ENCODE data around the gene KRT75. TPM values are rescaled to one million over a fixed set of nuclear protein-coding genes. Genes with fewer than 3 reads are reported as not detected.
"Not testable (repeated sequence)": the region's sequence is repeated elsewhere in the genome, so short reads cannot be mapped to it uniquely, and the experiment has no call there.

KRT75 gene
- total RNA-seq, 2 donors from 2014 or later = not detected

DNA sequence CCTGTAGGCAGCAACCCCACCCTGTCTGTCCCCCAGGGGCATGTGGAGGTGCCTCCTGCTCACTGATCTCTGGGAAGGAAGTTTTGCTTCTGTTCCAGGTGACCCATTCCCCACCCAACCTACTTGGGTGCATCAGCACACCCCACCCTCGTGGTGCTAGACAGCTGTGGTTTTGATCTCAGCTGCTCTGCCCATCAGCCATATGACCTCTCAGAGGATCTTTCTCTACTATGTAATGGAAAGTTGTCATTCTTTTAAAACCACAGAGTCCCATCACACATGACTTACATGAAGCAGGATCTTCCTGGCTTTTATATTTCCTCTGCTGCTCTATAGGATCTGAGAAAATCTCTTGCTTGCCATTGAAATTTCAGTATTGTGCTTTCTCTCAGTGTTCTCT is 14.5 kb downstream of the KRT75 start:
- H3K27me3 Mint-ChIP-seq = peaks cover 52% of the 10 kb centered on the region
- H3K4me3 Mint-ChIP-seq = no peak overlapping the region
- H3K9me3 ChIP-seq (ENCODE audit: control insufficient read depth, low read length, poor library complexity, severe bottlenecking) = no peaks in the 10 kb centered on the region
- H3K4me1 Mint-ChIP-seq = no peaks in the 10 kb centered on the region
- no peak overlapping the region for H3K27ac Mint-ChIP-seq
- H3K36me3 Mint-ChIP-seq (ENCODE audit: low read depth) = peaks cover 2% of the 10 kb centered on the region
- ATAC-seq = no peak
- DNase-seq = no peak

DNA sequence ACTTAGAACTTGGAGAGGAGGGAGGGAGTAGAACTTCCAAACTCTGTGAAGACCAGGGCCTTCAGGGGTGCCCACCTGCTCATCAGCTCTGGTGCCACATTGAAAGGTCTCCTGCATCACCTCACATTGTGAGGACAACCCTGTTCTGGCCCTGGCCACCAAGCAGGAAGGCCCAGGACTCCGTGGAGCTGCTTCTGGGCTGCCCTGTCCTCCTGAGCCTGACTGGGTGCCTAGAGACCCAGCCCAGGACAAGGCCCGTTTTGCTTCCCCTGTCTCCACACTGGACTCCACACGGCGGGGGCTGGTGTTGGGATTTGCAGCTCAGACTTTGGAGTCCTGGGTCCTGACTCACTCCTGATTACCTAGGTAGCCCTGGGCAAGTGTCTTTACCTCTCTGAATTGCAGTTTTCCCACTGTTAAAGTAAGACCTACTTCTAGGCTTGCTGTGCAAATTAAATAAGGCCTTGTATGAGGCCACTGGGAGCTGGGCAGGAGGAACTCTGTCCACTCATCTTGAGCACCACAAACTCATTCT is 15.5 kb downstream of the KRT75 start:
- H3K4me3 Mint-ChIP-seq = no peak overlapping the region
- peaks cover 46% of the 10 kb centered on the region for H3K27me3 Mint-ChIP-seq
- no peak for ATAC-seq
- H3K4me1 Mint-ChIP-seq = no peaks in the 10 kb centered on the region
- no peak overlapping the region for H3K27ac Mint-ChIP-seq
- no peaks in the 10 kb centered on the region for H3K9me3 ChIP-seq (ENCODE audit: control insufficient read depth, low read length, poor library complexity, severe bottlenecking)
- peaks cover 2% of the 10 kb centered on the region for H3K36me3 Mint-ChIP-seq (ENCODE audit: low read depth)
- DNase-seq = no peak

DNA sequence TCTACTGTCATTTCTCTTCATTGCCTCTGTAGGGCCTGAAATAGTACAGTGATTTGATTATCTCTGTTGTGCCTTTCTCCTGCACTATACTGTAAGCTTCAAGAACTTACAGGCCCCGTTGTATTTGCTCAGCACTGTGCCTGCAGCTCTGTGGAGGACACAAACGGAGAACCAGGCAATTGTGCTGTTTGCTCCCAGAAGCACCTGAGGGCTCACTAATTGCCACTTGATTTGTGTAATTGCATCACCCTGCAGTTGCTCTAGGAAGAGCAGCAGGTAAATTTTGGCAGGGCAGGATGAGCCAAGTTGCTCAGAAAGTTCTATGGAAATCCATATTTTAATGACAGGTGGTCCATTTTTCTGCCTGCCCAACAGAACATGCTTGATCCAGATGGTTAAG is 16.4 kb downstream of the KRT75 start:
- Mint-ChIP-seq H3K27ac (no peak overlapping the region), H3K27me3 (peaks cover 45% of the 10 kb centered on the region), H3K4me1 (peaks cover 2% of the 10 kb centered on the region), H3K36me3 (ENCODE audit: low read depth) (peaks cover 2% of the 10 kb centered on the region), H3K4me3 (no peak overlapping the region)
- no peak for ATAC-seq
- DNase-seq = no peak
- no peaks in the 10 kb centered on the region for H3K9me3 ChIP-seq (ENCODE audit: control insufficient read depth, low read length, poor library complexity, severe bottlenecking)

DNA sequence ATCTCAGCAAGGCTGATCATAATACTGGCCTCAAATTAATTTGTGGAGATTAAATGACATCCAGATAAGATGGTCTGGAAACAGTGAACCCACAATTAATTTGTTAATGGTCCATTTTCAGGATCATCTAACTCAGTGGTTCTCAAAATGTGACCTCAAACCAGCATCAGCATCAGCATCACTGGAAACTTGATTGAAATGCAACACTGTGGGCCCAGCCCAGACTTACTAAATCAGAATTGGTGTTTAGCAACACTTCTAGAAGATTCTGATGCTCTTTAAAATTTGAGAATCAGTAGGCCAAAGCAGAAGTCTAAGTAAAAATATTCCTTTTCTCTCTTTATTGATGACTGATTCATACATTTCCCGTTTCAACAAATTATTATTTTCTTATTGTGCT is 17.4 kb downstream of the KRT75 start:
- H3K27me3 Mint-ChIP-seq = peaks cover 39% of the 10 kb centered on the region

DNA sequence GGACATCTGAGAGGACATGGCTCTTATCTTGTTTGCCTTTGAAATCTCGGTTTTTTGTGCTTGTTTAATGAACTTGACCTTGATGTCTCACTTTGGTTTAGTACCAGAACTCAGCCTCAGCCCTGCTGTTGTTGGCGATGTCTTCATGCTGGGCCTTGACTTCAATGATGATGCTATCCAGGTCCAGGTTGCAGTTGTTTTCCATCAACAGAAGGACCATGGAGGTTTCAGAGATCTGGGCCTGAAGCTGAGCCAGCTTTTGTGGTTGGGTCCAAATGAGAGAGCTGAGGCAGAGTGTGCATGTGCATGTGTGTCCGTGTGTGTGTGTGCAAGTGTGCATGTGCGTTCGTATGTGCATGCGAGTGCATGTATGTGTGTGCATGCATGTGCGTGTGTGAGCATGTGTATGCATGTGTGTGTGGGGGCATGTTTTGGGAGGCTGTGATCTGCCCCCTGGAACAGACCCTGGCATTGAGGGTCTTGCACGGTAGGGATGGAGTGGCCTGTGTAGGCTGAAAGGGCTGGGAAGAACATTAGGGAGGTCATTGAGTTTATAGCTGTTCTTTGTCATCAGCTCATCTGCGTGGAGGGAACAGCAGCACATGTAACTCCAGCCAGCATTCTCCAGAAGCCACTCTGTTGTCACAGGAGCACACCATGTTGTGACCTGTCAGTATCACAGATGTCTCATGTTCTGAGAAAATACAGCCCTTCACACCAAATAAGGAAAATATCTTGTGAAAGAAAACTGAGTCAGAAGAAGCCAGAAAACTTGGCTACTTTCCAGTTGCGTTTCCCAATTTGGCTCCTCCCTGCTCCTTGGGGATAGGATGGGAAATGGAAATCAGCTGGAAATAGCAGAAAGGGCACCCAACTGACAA is 18.1 kb downstream of the KRT75 start:
- H3K9me3 ChIP-seq (ENCODE audit: control insufficient read depth, low read length, poor library complexity, severe bottlenecking) = no peaks in the 10 kb centered on the region
- Mint-ChIP-seq H3K36me3 (ENCODE audit: low read depth) (peaks cover 2% of the 10 kb centered on the region), H3K4me1 (peaks cover 2% of the 10 kb centered on the region), H3K27me3 (peaks cover 38% of the 10 kb centered on the region), H3K4me3 (no peak overlapping the region), H3K27ac (no peak overlapping the region)
- no peak for ATAC-seq
- no peak for DNase-seq

More for the DNA sequence above, 17.4 kb downstream of the KRT75 start:
- no peak overlapping the region for H3K4me3 Mint-ChIP-seq
- H3K4me1 Mint-ChIP-seq = peaks cover 2% of the 10 kb centered on the region
- no peak overlapping the region for H3K27ac Mint-ChIP-seq
- DNase-seq = no peak
- no peaks in the 10 kb centered on the region for H3K9me3 ChIP-seq (ENCODE audit: control insufficient read depth, low read length, poor library complexity, severe bottlenecking)
- peaks cover 2% of the 10 kb centered on the region for H3K36me3 Mint-ChIP-seq (ENCODE audit: low read depth)
- ATAC-seq = no peak

DNA sequence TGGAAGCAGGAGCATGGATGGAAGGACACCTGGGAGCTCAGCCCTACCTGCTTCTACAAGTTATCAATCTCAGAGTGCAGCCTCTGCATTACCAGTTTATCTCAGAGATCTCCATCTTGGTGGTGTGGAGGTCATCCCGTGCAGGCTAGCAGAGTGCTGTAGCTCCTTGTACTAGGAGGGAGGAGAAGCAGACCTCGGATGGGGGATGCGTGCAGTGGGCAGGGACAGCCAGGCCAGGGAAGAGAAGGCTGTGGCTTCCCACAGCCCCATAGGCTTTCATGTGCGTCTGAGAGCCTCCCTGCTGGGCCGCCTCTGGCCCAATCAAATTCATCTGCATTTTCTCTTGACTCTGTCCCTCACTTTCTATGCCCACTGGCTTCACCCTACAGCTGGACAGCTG is 19.2 kb downstream of the KRT75 start:
- ATAC-seq = no peak
- no peak overlapping the region for H3K4me3 Mint-ChIP-seq
- peaks cover 2% of the 10 kb centered on the region for H3K4me1 Mint-ChIP-seq
- H3K9me3 ChIP-seq (ENCODE audit: control insufficient read depth, low read length, poor library complexity, severe bottlenecking) = no peaks in the 10 kb centered on the region
- peaks cover 35% of the 10 kb centered on the region for H3K27me3 Mint-ChIP-seq
- H3K36me3 Mint-ChIP-seq (ENCODE audit: low read depth) = peaks cover under 1% of the 10 kb centered on the region
- no peak overlapping the region for H3K27ac Mint-ChIP-seq
- DNase-seq = no peak

DNA sequence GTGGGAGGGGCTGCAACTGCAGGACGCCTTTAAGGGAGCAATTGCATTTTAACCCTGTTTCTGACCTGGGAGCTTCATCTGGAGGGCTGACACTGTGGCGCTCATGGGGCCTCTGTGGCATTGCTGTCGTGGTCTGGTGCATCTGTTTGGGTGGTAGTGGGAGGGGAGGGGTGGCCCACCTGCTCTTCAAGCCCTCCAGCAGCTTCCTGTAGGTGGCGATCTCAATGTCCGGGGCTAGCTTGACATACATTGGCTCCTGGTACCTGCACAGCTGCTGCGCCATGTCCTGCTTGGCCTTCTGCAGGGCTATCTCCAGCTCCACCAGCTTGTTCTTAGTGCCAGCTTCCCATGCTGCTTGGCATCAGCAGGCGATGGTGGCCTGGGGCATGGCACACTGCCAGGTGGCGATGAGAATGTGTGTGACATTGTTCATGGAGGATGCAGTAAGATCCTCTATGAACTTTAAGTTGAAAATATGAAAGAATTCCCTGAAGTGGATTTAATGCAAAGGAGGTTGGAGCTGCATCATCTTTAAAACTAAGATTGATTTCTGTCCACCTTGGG is 20.3 kb downstream of the KRT75 start:
- peaks cover 2% of the 10 kb centered on the region for H3K4me1 Mint-ChIP-seq
- no peak overlapping the region for H3K4me3 Mint-ChIP-seq
- no peak overlapping the region for H3K27ac Mint-ChIP-seq
- no peaks in the 10 kb centered on the region for H3K36me3 Mint-ChIP-seq (ENCODE audit: low read depth)
- ATAC-seq (no peak), DNase-seq (no peak)
- no peaks in the 10 kb centered on the region for H3K9me3 ChIP-seq (ENCODE audit: control insufficient read depth, low read length, poor library complexity, severe bottlenecking)
- peaks cover 34% of the 10 kb centered on the region for H3K27me3 Mint-ChIP-seq

DNA sequence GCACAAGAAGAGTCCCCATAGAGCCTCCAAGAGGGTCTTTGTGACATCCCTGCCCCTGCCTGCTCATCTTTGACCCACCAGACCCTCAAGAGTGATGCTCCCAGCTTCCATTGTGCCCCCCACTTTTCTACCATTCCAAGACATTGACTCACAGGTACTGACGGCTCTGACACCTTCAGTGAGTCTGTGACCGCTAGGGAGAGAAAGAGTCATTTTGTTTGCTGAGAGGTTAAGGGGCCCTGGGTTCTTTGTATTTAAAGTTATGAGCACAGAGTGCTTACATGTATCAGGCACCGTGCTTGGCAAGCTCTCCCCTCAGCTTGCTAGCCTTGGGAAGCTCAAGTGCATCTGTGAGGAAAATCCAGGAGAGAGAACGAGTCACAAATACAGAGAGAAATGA is 21.0 kb downstream of the KRT75 start:
- H3K9me3 ChIP-seq (ENCODE audit: control insufficient read depth, low read length, poor library complexity, severe bottlenecking) = no peaks in the 10 kb centered on the region
- no peak for DNase-seq
- no peak overlapping the region for H3K27ac Mint-ChIP-seq
- H3K27me3 Mint-ChIP-seq = peaks cover 38% of the 10 kb centered on the region
- H3K36me3 Mint-ChIP-seq (ENCODE audit: low read depth) = peaks cover 2% of the 10 kb centered on the region
- no peak overlapping the region for H3K4me3 Mint-ChIP-seq
- no peak for ATAC-seq
- peaks cover 2% of the 10 kb centered on the region for H3K4me1 Mint-ChIP-seq

DNA sequence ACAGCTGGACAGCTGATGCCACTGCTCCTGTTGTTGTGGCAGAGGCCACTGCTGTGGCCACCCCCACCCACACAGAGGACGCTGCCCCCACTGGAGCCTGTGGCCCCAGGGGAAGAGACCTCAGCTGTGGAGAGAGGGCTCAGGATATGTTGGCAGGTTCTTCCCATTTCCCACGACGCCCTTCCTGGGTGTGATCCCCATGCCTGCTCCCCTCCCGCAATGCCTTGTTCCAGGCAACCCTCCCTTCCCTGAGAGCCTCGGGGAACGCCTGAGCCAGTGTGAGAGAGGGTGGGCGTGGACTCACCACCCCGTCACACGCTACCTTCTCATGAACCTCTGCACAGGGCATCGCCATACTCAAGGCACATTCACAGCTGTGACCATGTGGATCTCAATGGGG is 22.4 kb downstream of the KRT75 start:
- ATAC-seq (no peak), DNase-seq (no peak)
- H3K36me3 Mint-ChIP-seq (ENCODE audit: low read depth) = peaks cover 2% of the 10 kb centered on the region
- no peak overlapping the region for H3K27ac Mint-ChIP-seq
- peaks cover 47% of the 10 kb centered on the region for H3K27me3 Mint-ChIP-seq
- no peaks in the 10 kb centered on the region for H3K9me3 ChIP-seq (ENCODE audit: control insufficient read depth, low read length, poor library complexity, severe bottlenecking)
- no peak overlapping the region for H3K4me3 Mint-ChIP-seq
- peaks cover 2% of the 10 kb centered on the region for H3K4me1 Mint-ChIP-seq

DNA sequence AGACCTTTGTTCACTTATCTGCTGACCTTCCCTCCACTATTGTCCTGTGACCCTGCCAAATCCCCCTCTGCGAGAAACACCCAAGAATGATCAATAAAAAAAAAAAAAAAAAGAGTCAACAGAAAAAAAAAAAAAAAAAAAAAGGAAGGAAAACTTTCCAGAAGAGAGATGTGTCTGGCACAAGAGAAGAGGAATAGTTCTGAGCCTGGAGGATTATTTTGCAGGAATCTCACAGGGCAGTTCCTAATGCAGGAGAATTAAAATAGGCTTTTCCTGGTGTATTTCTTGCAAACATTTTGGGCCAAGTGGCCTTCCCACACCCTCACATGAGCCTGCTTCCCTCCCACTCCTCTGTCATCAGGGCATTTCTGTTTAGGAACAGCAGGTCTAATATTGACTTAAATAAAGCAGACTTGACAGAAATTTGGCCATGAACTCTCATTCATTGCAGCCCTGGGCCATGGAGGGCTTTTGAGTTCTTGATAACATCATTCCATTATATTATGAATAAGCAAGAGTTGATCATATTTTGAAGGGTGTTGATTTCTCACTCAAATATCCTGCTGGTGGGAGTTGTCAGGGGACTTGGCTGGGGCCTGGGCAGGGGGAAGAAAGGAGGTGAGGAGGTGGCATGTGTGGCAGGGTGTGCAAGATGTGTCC is 23.5 kb downstream of the KRT75 start:
- H3K9me3 ChIP-seq (ENCODE audit: control insufficient read depth, low read length, poor library complexity, severe bottlenecking); ATAC-seq; H3K4me1 Mint-ChIP-seq; H3K27ac Mint-ChIP-seq; DNase-seq; H3K4me3 Mint-ChIP-seq; H3K36me3 Mint-ChIP-seq (ENCODE audit: low read depth): not testable (repeated sequence)
- peaks cover 41% of the 10 kb centered on the region for H3K27me3 Mint-ChIP-seq

DNA sequence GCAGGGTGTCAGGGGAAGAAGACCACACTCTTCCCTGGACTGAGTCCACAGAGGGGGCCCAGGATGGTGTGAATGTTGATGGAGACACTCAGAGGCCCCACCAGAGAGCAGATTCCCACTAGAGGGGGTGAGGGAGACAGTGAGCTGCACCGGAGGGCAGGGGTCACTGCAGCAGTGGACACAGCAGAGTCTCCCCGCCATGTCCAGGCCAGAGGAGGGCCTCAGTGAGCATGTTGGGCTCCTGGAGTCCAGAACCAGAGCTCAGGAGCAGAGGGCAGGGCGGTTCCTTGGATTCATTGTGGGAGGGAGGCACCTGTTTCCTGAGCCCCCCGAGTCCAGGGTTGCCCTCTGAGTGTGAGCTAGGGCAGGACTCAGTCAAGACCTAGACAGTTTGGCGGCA is 26.3 kb downstream of the KRT75 start:
- peaks cover 2% of the 10 kb centered on the region for H3K36me3 Mint-ChIP-seq (ENCODE audit: low read depth)
- ATAC-seq (no peak), DNase-seq (no peak)
- H3K27me3 Mint-ChIP-seq = peaks cover 37% of the 10 kb centered on the region
- H3K4me1 Mint-ChIP-seq = no peaks in the 10 kb centered on the region
- H3K27ac Mint-ChIP-seq = no peak overlapping the region
- H3K4me3 Mint-ChIP-seq = no peak overlapping the region
- H3K9me3 ChIP-seq (ENCODE audit: control insufficient read depth, low read length, poor library complexity, severe bottlenecking) = no peaks in the 10 kb centered on the region

DNA sequence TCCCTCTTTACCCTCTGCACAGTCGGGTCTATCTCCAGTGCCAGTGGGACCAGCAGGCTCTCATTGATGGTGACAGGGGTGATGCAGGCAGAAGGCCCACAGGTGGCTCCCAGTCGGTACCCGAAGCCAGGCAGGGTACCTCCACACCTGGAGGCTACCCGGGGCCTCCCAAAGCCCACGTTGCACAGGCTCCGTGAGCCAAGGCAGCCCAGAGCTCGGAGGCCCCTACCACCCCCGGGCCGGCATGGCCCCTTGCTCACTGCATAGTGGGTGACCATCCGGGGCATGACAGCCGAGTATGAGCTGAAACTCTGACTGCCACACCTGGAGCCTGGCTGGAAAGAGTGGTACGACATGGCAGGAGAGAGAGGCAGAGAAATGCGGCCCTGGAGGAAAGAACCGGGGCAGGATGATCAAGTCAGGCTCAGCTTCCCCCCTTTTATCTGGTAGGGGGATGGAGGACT is 28.2 kb downstream of the KRT75 start, which contains the start of gene KRT82:
KRT82 (minus strand) TSS at position 414 of the 464 bp plus-strand sequence; CDS start at position 356, 58 bp downstream.
- Mint-ChIP-seq H3K4me3 (no peak within 1 kb of the TSS), H3K4me1 (peaks cover 2% of the 10 kb centered on the region), H3K27me3 (peaks cover 41% of the 10 kb centered on the region), H3K36me3 (ENCODE audit: low read depth) (peaks cover 4% of the 10 kb centered on the region), H3K27ac (no peak within 1 kb of the TSS)
- DNase-seq (no peak), ATAC-seq (no peak)
- no peaks in the 10 kb centered on the region for H3K9me3 ChIP-seq (ENCODE audit: control insufficient read depth, low read length, poor library complexity, severe bottlenecking)

DNA sequence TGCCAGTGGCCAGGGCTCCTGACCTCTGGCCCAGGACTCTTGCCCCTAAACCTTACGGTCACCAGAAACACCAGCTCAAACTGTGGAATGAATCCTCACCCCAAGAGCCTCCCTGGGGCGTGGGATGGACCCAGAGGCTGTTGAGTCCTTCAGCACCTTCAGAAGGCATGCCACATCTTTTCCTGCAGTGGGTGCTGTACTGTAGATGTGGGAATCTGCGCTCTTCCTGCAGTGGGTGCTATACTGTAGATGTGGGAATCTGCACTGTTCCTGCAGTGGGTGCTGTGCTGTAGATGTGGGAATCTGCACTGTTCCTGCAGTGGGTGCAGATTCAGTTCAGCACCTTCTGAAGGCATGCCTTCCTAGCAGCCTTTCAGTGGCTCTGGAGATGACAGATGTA is 29.2 kb downstream of the KRT75 start:
- H3K27me3 Mint-ChIP-seq = peaks cover 50% of the 10 kb centered on the region
- no peak overlapping the region for H3K27ac Mint-ChIP-seq
- no peak for DNase-seq
- ATAC-seq = no peak
- H3K9me3 ChIP-seq (ENCODE audit: control insufficient read depth, low read length, poor library complexity, severe bottlenecking) = no peaks in the 10 kb centered on the region
- peaks cover 2% of the 10 kb centered on the region for H3K4me1 Mint-ChIP-seq
- peaks cover 4% of the 10 kb centered on the region for H3K36me3 Mint-ChIP-seq (ENCODE audit: low read depth)
- H3K4me3 Mint-ChIP-seq = no peak overlapping the region

Data from T-helper 17 cell (primary cell).